ENCODE results near the gene BEST1.

- TF ChIP-seq EZH2phosphoT487 (IDR thresholded peaks at IDR 0.05; ENCODE audit: insufficient read depth, low read depth): no peak
- TF ChIP-seq EZH2 (IDR thresholded peaks at IDR 0.05; ENCODE audit: insufficient read depth, poor library complexity, severe bottlenecking): no peak
Measured at GRCh38 chr11:61930933-61931332, 19.2 kb upstream of the BEST1 start.

Data from GM23248 (cell line).